Uterus (tissue), 2 donors: Measurements from ENCODE around the gene KRT86.
"Not testable (repeated sequence)": the region's sequence is repeated elsewhere in the genome, so short reads cannot be mapped to it uniquely, and the experiment has no call there.

Experiments used
- CTCF ChIP-seq, 4 experiments: fragments of 200-600 bp in 2 of 4; fragments of 450-650 bp in 2 of 4; sonication (generic) in 2 of 4; IDR thresholded peaks; one replicate each; pipeline ENCODE4 v1.5.1; 2016 to 2019; ENCODE audit warnings: antibody characterized with exemption in 4 of 4, mild to moderate bottlenecking in 2 of 4, moderate library complexity in 1 of 4
- POLR2A ChIP-seq, 2 donors: fragments of 450-650 bp; IDR thresholded peaks; one replicate each; pipeline ENCODE4 v1.6.1; 2016; ENCODE audit warnings: antibody characterized with exemption in 2 of 2, mild to moderate bottlenecking in 1 of 2, moderate library complexity in 1 of 2

GRCh38 chr12:52290483-52291134 is 16.2 kb downstream of the KRT86 start:
- TF ChIP-seq POLR2A, CTCF (IDR thresholded peaks at IDR 0.05): not testable (repeated sequence)
